Duodenal mucosa (tissue), 2 donors: ENCODE data around the gene DPH1.

Experiments
- H3K27ac ChIP-seq: one replicate; pipeline ENCODE4 v1.7.0; 2013; ENCODE audit warnings: low read depth, low read length
- H3K27me3 ChIP-seq, 2 donors: one replicate each; pipeline ENCODE4 v1.7.0; 2013; ENCODE audit warnings: low read length in 2 of 2, control low read depth in 1 of 2; ENCODE audit not compliant: insufficient read depth in 2 of 2, control insufficient read depth in 1 of 2
- H3K36me3 ChIP-seq, 2 donors: one replicate each; pipeline ENCODE4 v1.7.0; 2013; ENCODE audit warnings: low read length in 2 of 2, control low read depth in 1 of 2; ENCODE audit not compliant: insufficient read depth in 2 of 2, control insufficient read depth in 1 of 2
- H3K4me1 ChIP-seq, 2 donors: one replicate each; pipeline ENCODE4 v1.7.0; 2013; ENCODE audit warnings: low read length in 2 of 2, control low read depth in 1 of 2; ENCODE audit not compliant: insufficient read depth in 2 of 2, control insufficient read depth in 1 of 2
- H3K4me3 ChIP-seq, 2 donors: one replicate each; pipeline ENCODE4 v1.7.0; 2013; ENCODE audit warnings: low read length in 2 of 2, low read depth in 1 of 2
- H3K9ac ChIP-seq, 2 donors: one replicate each; pipeline ENCODE4 v1.7.0; 2013; ENCODE audit warnings: low read length in 2 of 2, low read depth in 1 of 2
- H3K9me3 ChIP-seq, 2 donors: one replicate each; pipeline ENCODE4 v1.7.0; 2013; ENCODE audit warnings: low read length in 2 of 2, control low read depth in 1 of 2; ENCODE audit not compliant: control insufficient read depth in 1 of 2

The DPH1 gene

GRCh38 chr17:1995321-1995892 is 34.5 kb upstream of the DPH1 start:
- H3K9me3 ChIP-seq, result no peaks in the 10 kb centered on the region
- H3K9ac ChIP-seq, result no peak overlapping the region
- peak overlapping the region; percentile 44 to 59 for H3K4me3 ChIP-seq
- H3K27me3 ChIP-seq, result no peaks in the 10 kb centered on the region
- H3K36me3 ChIP-seq, result no peaks in the 10 kb centered on the region
- H3K27ac ChIP-seq, result no peak overlapping the region
- peaks cover 31 to 35% of the 10 kb centered on the region in 2 donors for H3K4me1 ChIP-seq

DNA sequence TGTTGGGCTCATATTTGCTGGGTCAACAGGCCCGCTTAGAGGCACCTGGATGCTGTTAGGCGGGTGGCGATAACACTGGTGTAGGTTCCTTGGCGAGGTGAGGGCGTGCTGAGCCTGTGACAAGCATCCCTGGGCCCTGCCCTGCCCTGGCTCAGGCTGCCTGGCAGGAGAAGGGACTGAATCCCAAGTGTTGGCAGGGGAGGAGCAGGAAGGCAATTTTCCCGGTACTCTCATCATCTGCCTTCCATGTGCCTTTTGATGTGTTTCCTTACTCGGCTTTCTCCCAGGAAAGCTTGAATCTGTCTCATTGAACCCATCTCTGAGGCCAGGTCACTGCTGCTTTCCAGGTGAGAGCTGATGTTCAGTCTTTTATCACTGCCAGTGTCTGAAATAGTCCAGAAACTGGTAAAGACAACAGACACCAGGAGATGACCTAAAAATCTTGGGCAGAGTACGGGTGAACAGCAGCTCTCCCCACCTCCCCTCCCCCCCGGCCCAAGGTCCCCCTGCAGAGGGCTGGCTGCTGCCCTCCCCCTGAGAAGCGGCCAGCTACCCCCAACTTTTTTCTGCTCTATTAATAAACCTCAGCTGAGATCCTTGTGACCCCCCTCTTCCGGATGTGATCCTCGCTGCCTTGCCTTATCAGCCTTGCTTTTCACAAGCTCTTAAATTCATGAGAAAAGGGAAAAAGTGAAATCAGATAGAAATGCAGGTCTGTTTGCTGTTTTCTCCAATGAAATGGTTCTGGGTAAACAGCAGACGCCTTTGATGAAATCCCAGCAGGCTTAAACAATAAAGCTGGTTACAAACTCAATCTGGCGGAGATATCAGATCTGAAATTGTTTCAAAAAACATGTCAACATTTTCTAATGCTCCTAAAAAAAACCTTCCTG is 33.8 kb upstream of the DPH1 start:
- H3K4me3 ChIP-seq, result peak overlapping the region; percentile 44 to 59
- peak overlapping the region in 1 of 2 donors; percentile 1 for H3K9ac ChIP-seq
- H3K9me3 ChIP-seq, result no peaks in the 10 kb centered on the region
- H3K4me1 ChIP-seq, result peaks cover 31 to 35% of the 10 kb centered on the region in 2 donors
- H3K27ac ChIP-seq, result no peak overlapping the region
- H3K36me3 ChIP-seq, result no peaks in the 10 kb centered on the region
- H3K27me3 ChIP-seq, result no peaks in the 10 kb centered on the region

DNA sequence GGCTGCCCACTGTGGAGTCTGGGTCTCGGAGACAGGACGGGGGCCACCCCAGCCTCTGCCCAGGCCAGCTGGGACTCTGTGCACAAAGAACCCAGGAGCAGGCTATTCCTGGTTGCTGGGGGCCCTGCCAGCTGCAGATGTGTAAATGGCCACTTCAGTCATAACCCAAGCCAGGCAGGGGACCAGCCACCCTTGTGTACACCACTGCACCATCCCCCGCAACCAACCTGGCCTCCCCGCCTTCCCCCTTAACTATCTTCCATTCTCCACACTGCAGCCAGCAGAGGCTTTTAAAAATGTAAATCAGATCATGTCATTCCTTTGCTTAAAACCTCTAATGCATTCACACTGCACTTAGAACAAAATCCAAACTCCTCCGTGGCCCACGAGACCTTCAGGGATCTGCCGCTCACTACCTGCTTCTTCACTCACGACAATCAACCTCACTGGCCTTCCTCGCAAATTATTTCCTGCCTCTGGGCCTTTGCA is 33.1 kb upstream of the DPH1 start:
- Histone ChIP-seq H3K27me3 (no peaks in the 10 kb centered on the region), H3K36me3 (no peaks in the 10 kb centered on the region), H3K9ac (no peak overlapping the region), H3K4me3 (no peak overlapping the region), H3K9me3 (no peaks in the 10 kb centered on the region), H3K27ac (no peak overlapping the region), H3K4me1 (peaks cover 31 to 35% of the 10 kb centered on the region in 2 donors)

GRCh38 chr17:1997289-1997926 is 32.5 kb upstream of the DPH1 start:
- Histone ChIP-seq H3K9me3 (no peaks in the 10 kb centered on the region), H3K4me1 (peaks cover 31 to 35% of the 10 kb centered on the region in 2 donors), H3K36me3 (no peaks in the 10 kb centered on the region), H3K27ac (peak overlapping the region; percentile 75), H3K27me3 (no peaks in the 10 kb centered on the region), H3K9ac (no peak overlapping the region), H3K4me3 (peak overlapping the region in 1 of 2 donors; percentile 35)

DNA sequence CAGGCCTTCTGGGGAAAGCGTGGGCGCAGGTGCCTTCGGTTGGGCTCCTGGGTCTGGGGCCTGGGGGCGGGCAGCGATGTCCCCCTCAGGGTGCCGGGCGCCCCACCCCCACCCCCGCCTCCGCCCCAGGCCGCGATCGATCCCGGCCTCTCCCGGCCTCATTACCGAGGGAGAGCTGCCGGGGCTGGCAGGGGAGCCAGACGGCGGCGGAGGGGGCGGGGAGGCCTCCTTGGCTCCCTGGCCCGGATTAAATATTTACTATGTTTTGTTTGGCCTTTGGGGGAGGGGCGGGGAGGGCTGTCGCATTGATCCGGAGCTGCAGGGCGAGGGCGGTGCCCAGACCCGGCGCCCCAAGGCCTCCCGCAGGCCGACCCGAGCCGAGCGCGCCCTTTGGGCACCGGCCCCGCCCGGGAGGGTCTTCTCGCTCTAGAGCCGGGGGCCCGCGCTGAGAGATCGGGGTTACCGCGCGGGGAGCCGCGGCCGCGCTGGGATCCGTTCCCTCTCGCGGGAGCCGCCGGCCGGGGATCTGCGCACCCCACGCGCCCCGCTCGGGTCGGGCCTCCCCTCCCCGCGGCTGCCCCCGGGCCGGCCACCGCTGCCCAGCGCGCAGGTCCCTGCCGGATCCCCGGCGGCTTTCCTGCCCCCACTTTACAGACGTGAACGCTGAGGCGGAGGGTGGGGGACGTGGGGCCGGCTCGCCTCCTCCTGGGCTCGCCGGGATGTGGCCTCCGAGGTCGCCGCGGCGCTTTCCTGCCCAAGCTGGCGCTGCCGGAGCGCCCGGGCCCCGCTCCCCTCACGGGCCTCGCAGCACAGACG is 31.8 kb upstream of the DPH1 start:
- no peaks in the 10 kb centered on the region for H3K27me3 ChIP-seq
- H3K27ac ChIP-seq, result peak overlapping the region; percentile 75
- no peak overlapping the region for H3K9ac ChIP-seq
- peaks cover 31 to 35% of the 10 kb centered on the region in 2 donors for H3K4me1 ChIP-seq
- H3K36me3 ChIP-seq, result no peaks in the 10 kb centered on the region
- no peaks in the 10 kb centered on the region for H3K9me3 ChIP-seq
- H3K4me3 ChIP-seq, result peak overlapping the region; percentile 35 to 48

DNA sequence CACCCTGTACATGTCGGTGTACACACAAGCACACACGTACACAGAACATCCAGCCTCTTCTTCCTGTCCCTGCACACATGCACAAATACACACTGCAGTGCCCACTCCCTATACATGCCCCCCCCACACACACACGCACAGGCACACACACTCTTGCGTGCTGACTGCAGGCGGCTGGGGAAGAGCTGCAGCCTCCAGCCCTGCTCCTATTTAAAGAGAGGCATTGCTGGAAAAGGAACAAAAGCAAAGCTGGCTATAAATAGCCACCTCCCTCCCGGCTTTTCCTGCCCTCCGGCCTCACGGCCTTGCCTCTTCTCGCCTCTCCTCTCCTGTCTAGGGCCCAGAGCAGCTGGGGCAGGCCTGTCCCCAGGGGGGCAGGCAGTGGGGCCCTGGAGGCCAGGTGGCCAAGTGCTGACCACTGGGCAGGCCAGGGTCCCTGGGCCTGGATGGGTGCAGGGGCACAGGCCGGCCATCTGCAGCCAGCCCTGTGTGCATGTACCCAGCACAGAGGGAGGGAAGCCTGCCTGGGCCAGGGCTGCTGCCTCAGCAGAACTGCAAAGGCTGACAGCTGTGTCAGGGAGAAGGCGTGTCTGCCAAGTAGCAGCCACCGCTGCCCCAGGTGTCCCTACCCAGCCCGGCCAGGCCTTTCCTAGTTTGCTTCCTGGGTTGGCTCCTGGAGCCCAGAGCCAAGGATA is 30.2 kb upstream of the DPH1 start:
- Histone ChIP-seq H3K9ac (peak overlapping the region in 1 of 2 donors; percentile 32), H3K4me3 (peak overlapping the region in 1 of 2 donors; percentile 28), H3K36me3 (no peaks in the 10 kb centered on the region), H3K27me3 (no peaks in the 10 kb centered on the region), H3K27ac (peak overlapping the region; percentile 32), H3K4me1 (peaks cover 31 to 35% of the 10 kb centered on the region in 2 donors), H3K9me3 (no peaks in the 10 kb centered on the region)

DNA sequence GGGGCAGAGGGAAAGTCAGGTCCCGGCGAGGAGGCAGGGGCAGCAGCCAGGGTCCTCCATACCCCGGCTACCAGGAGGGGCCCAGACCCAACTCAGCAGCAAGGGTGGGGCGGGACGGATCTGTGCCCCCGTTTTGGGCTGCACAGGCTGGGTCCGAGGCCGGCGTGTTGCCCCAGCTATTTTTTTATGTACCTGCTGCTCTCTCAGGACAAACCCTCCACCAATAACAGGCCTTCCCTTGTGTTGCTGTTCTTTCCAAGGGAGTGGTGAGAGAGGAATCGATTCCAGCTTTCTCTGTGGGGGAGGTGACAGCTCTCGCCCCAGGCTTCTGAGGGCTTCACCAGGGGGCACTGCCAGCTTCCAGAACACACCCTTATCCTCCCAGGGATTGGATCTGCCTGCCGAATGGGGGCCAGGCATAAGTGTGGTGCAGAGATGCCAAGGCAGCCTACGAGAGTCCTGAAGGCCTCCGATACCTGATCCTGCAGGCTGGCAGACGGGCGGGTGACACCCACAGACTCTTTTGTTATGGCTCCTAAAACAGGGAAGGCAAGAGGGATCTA is 27.1 kb upstream of the DPH1 start:
- peaks cover 10 to 16% of the 10 kb centered on the region in 2 donors for H3K4me1 ChIP-seq
- no peaks in the 10 kb centered on the region for H3K36me3 ChIP-seq
- no peak overlapping the region for H3K9ac ChIP-seq
- no peaks in the 10 kb centered on the region for H3K27me3 ChIP-seq
- no peaks in the 10 kb centered on the region for H3K9me3 ChIP-seq
- H3K27ac ChIP-seq, result no peak overlapping the region
- H3K4me3 ChIP-seq, result no peak overlapping the region

DNA sequence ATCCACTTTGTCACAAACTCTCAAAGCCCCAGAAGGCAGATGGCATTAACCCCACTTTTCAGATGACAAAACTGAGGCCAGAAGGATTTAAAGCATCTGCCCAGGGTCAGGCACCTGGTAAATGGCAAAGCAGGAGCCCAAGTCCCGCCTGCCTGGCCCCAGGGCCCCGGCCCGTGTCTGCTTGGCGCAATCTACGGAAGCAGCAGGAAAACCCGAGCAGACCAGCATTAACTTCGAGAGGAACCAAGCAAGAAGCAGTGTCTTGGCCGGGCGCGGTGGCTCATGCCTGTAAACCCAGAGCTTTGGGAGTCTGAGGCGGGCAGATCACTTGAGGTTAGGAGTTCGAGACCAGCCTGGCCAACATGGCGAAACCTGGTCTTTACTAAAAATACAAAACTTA is 26.4 kb upstream of the DPH1 start:
- Histone ChIP-seq H3K4me1 (peaks cover 10 to 16% of the 10 kb centered on the region in 2 donors), H3K4me3 (no peak overlapping the region), H3K27me3 (no peaks in the 10 kb centered on the region), H3K27ac (no peak overlapping the region), H3K36me3 (no peaks in the 10 kb centered on the region), H3K9ac (no peak overlapping the region), H3K9me3 (no peaks in the 10 kb centered on the region)

GRCh38 chr17:2004435-2004952 is 25.5 kb upstream of the DPH1 start:
- Histone ChIP-seq H3K27ac (no peak overlapping the region), H3K9ac (no peak overlapping the region), H3K27me3 (no peaks in the 10 kb centered on the region), H3K4me1 (peaks cover 8 to 11% of the 10 kb centered on the region in 2 donors), H3K4me3 (no peak overlapping the region), H3K9me3 (no peaks in the 10 kb centered on the region), H3K36me3 (no peaks in the 10 kb centered on the region)
